ENCODE data around the gene CSPG5. TPM values are rescaled to one million over a fixed set of nuclear protein-coding genes. Genes with fewer than 3 reads are reported as not detected.

The CSPG5 gene
- total and polyA plus RNA-seq, 7 experiments from 2014 or later, result 0.10 to 0.51 (median 0.43) TPM; not detected in 3

DNA sequence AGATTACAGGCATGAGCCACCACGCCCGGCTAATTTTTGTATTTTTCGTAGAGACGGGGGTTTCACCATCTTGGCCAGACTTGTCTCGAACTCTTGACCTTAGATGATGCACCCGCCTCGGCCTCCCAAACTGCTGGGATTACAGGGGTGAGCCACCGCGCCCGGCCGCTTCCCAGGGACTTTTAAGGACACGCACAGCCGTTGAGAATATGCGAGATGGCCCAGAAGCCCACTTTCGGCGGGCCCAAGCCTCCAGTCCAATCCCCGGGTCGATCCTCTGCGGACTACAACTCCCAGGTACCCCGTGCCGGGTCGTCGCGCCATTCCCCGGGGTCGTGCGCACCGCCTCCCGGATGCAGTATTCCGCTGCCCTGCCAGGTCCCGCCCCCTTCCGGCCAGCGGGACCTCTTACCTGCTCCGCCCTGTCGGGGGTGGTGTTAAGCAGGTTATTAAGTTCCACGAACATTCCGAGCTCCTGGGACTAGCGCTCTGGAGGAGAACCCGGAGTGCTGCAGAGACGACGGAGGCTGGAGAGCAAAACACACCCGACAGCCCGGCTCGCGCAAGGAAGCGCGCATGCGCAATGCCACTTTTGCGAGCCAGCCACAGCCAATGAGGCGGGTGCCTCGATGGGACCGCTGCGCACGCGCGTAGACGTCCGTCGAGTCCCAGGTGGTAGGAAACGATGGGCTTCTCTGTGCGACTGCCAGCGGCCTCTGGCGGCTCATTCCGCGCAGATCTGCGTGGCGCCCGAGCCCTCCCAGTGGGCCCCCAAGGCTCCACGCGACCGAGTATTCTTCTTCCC lies 65.3 kb downstream of the CSPG5 start, which contains the start of gene ELP6:
TSS of gene ELP6 (minus strand) at position 588 of the 805 bp plus-strand sequence. CDS start at position 466, 122 bp downstream.
- DNase-seq (peak; percentile 95 to 100 (median 99)), ATAC-seq (peak; percentile 98)
- peak within 1 kb of the TSS; percentile 95 for H3K27ac ChIP-seq (ENCODE audit: low read depth, low read length)
- peak within 1 kb of the TSS; percentile 92 to 99 (median 97) for H3K4me3 Mint-ChIP-seq
- peaks cover 0 to 8% (median 0%) of the 10 kb centered on the region in 5 donors for H3K27me3 Mint-ChIP-seq
- POLR2A ChIA-PET, result interaction anchor here (0.6 to 1.5 kb wide), 7 partner anchors 37 to 268 kb away, joined by 3 to 7 read pairs (median 5); partner anchors contain the start of genes PTPN23, SCAP and SMARCC1
- H3K4me1 Mint-ChIP-seq, result peaks cover 6 to 31% (median 25%) of the 10 kb centered on the region in 7 donors
- H3K4me3 ChIP-seq (ENCODE audit: low read length), result peak within 1 kb of the TSS; percentile 99
- H3K9me3 ChIP-seq (ENCODE audit: control insufficient read depth in 2 of 3, low read length in 3 of 3), result no peaks in the 10 kb centered on the region
- H3K9me3 Mint-ChIP-seq, result peaks cover 0 to 5% (median 0%) of the 10 kb centered on the region in 11 donors
- H3K27ac Mint-ChIP-seq, result peak within 1 kb of the TSS; percentile 96 to 99 (median 98)
- intact Hi-C loops (cut with micrococcal nuclease), result loop anchor here (1.0 to 10.0 kb wide), 16 partner anchors 38 to 1405 kb away; partner anchors contain the start of genes DHX30 (in 2 of the 2), SCAP (in 2 of the 2), ARIH2 (in 1 of the 2) and CDC25A (in 1 of the 2)
- H3K36me3 ChIP-seq (ENCODE audit: control insufficient read depth in 2 of 3, insufficient read depth in 3 of 3, low read length in 3 of 3), result peaks cover 0 to 28% (median 7%) of the 10 kb centered on the region in 3 experiments
- no peaks in the 10 kb centered on the region for H3K27me3 ChIP-seq (ENCODE audit: control insufficient read depth in 2 of 2, insufficient read depth in 2 of 2, low read length in 2 of 2)
- CTCF ChIA-PET, result interaction anchor here (0.6 to 2.1 kb wide), 6 partner anchors 9 to 575 kb away, joined by 3 to 6 read pairs (median 3); no protein-coding TSS in a partner anchor
- peaks cover 0 to 11% of the 10 kb centered on the region in 2 donors for H3K4me1 ChIP-seq (ENCODE audit: control insufficient read depth in 2 of 2, insufficient read depth in 2 of 2, low read length in 2 of 2)
- peaks cover 0 to 10% (median 2%) of the 10 kb centered on the region in 5 donors for H3K36me3 Mint-ChIP-seq

DNA sequence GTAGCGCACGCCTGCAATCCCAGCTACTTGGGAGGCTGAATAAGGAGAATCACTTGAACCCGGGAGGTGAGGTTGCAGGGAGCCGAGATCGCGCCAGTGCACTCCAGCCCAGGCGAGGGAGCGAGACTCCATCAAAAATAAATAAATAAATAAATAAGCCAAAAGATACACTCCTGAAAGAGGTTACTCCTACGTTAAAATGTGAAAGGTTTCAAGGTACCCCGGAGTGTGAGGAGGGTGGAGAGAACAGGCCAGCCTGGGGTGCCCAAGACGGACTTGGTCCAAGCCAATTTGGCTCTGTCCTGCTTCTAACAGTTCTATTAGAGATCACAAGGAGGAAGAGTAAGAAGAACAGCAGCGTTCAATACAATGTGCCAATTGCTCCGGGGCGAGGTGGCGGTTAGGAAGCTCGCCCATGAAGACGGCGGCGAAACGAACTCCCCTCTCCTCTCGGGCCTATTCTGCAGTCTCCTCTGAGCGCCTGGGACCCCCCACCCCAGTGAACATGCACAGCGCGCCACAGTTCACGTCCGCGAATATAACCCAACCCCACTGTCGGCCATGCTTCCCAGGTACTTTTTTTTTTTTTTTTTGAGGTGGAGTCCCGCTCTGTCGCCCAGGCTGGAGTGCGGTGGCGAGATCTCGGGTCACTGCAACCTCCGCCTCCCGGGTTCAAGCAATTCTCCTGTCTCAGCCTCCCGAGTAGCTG lies 66.1 kb downstream of the CSPG5 start:
- CTCF ChIA-PET, result interaction anchor here (0.6 to 2.1 kb wide), 7 partner anchors 10 to 576 kb away, joined by 3 to 6 read pairs (median 3); no protein-coding TSS in a partner anchor
- peaks cover 0 to 28% (median 7%) of the 10 kb centered on the region in 3 experiments for H3K36me3 ChIP-seq (ENCODE audit: control insufficient read depth in 2 of 3, insufficient read depth in 3 of 3, low read length in 3 of 3)
- H3K27ac Mint-ChIP-seq, result peak overlapping the region; percentile 96 to 99 (median 98)
- H3K27me3 ChIP-seq (ENCODE audit: control insufficient read depth in 2 of 2, insufficient read depth in 2 of 2, low read length in 2 of 2), result no peaks in the 10 kb centered on the region
- H3K9me3 ChIP-seq (ENCODE audit: control insufficient read depth in 2 of 3, low read length in 3 of 3), result no peaks in the 10 kb centered on the region
- H3K27ac ChIP-seq (ENCODE audit: low read depth, low read length), result peak overlapping the region; percentile 95
- H3K4me3 Mint-ChIP-seq, result peak overlapping the region; percentile 92 to 99 (median 97)
- peaks cover 0 to 5% (median 0%) of the 10 kb centered on the region in 5 donors for H3K27me3 Mint-ChIP-seq
- POLR2A ChIA-PET, result interaction anchor here (0.7 to 1.5 kb wide), 5 partner anchors 8 to 269 kb away, joined by 3 to 5 read pairs (median 3); partner anchors contain the start of genes PTPN23, SCAP and SMARCC1
- DNase-seq, result peak in 2 of 9 donors; percentile 9 to 34
- H3K4me3 ChIP-seq (ENCODE audit: low read length), result peak overlapping the region; percentile 99
- intact Hi-C loops (cut with micrococcal nuclease), result loop anchor here (1.0 to 10.0 kb wide), 16 partner anchors 37 to 1406 kb away; partner anchors contain the start of genes DHX30 (in 2 of the 2), SCAP (in 2 of the 2), ARIH2 (in 1 of the 2) and CDC25A (in 1 of the 2)
- H3K4me1 ChIP-seq (ENCODE audit: control insufficient read depth in 2 of 2, insufficient read depth in 2 of 2, low read length in 2 of 2), result peaks cover 0 to 11% of the 10 kb centered on the region in 2 donors
- H3K9me3 Mint-ChIP-seq, result peaks cover 0 to 5% (median 0%) of the 10 kb centered on the region in 11 donors
- H3K4me1 Mint-ChIP-seq, result peaks cover 6 to 37% (median 26%) of the 10 kb centered on the region in 7 donors
- no peak for ATAC-seq
- H3K36me3 Mint-ChIP-seq, result peaks cover 0 to 17% (median 3%) of the 10 kb centered on the region in 5 donors

Other genes with a start within 250 kb of the CSPG5 start
- 10 to 100 TPM; 35.8 to 51.2 (median 38.5) TPM for gene PTPN23, start 197.8 kb downstream of the CSPG5 start, total RNA-seq
- gene PTPN23, start 197.8 kb downstream of the CSPG5 start, polyA plus RNA-seq, result 1 to 10 TPM; 1.4 to 4.0 TPM
- gene SCAP, start 102.9 kb downstream of the CSPG5 start, total RNA-seq, result 10 to 100 TPM; 80.6 to 95.4 (median 92.9) TPM
- gene SCAP, start 102.9 kb downstream of the CSPG5 start, polyA plus RNA-seq, result 10 to 100 TPM; 34.5 to 70.6 TPM
- gene ELP6, start 65.2 kb downstream of the CSPG5 start, total RNA-seq, result 10 to 100 TPM; 18.8 to 43.1 (median 25.3) TPM
- gene ELP6, start 65.2 kb downstream of the CSPG5 start, polyA plus RNA-seq, result 10 to 100 TPM; 35.6 to 35.8 TPM
- gene SMARCC1, start 203.0 kb upstream of the CSPG5 start, total RNA-seq, result 100 to 1,000 TPM in 2 of 5 experiments, 10 to 100 TPM in 3; 92.2 to 125 (median 99.1) TPM
- 10 to 100 TPM; 54.0 to 62.4 TPM for gene SMARCC1, start 203.0 kb upstream of the CSPG5 start, polyA plus RNA-seq
- gene DHX30, start 224.3 kb upstream of the CSPG5 start, total RNA-seq, result 100 to 1,000 TPM in 1 of 5 experiments, 10 to 100 TPM in 4; 64.1 to 103 (median 92.0) TPM
- 10 to 100 TPM; 27.8 to 65.8 TPM for gene DHX30, start 224.3 kb upstream of the CSPG5 start, polyA plus RNA-seq

Data from naive thymus-derived CD4-positive, alpha-beta T cell (primary cell).